GM18508 (cell line): ENCODE measurements around the gene STT3B.
A peak's percentile ranks its signal among the peaks of the same experiment; 100 is the strongest.
"Not testable (repeated sequence)": the region's sequence is repeated elsewhere in the genome, so short reads cannot be mapped to it uniquely, and the experiment has no call there.

Experiments used
- ATAC-seq: cut with Tn5 transposase; IDR thresholded peaks from one replicate; pipeline ENCODE4 v1.9.1; 2021; ENCODE audit warnings: moderate number of reproducible peaks; ENCODE audit not compliant: insufficient read depth, unreplicated experiment

Gene STT3B

GRCh38 chr3:31532587-31533168, at the start of gene STT3B:
Gene STT3B, plus strand, starts transcription at chr3:31532925. Its CDS starts 74 bp downstream, at chr3:31532999.
- peak; percentile 36 for ATAC-seq

GRCh38 chr3:31483776-31484175, 48.9 kb upstream of the STT3B start:
- no peak for ATAC-seq

GRCh38 chr3:31485196-31485595, 47.5 kb upstream of the STT3B start:
- ATAC-seq: no peak

GRCh38 chr3:31486865-31487533, 45.7 kb upstream of the STT3B start:
- no peak for ATAC-seq

- no peak for ATAC-seq
Measured at GRCh38 chr3:31488475-31489017, 44.2 kb upstream of the STT3B start.

GRCh38 chr3:31490502-31490901, 42.2 kb upstream of the STT3B start:
- ATAC-seq: no peak

GRCh38 chr3:31491660-31492059, 41.1 kb upstream of the STT3B start:
- no peak for ATAC-seq

- ATAC-seq: no peak
Measured at GRCh38 chr3:31493149-31493548, 39.6 kb upstream of the STT3B start.

- ATAC-seq: no peak
Measured at GRCh38 chr3:31495971-31496665, 36.6 kb upstream of the STT3B start.

GRCh38 chr3:31498791-31499190, 33.9 kb upstream of the STT3B start:
- no peak for ATAC-seq

- ATAC-seq: no peak
Measured at GRCh38 chr3:31499281-31499680, 33.4 kb upstream of the STT3B start.

- no peak for ATAC-seq
Measured at GRCh38 chr3:31502803-31503221, 29.9 kb upstream of the STT3B start.

- ATAC-seq: no peak
Measured at GRCh38 chr3:31503456-31503855, 29.3 kb upstream of the STT3B start.

- no peak for ATAC-seq
Measured at GRCh38 chr3:31504230-31504629, 28.5 kb upstream of the STT3B start.

- ATAC-seq: no peak
Measured at GRCh38 chr3:31505371-31506048, 27.2 kb upstream of the STT3B start.

- ATAC-seq: not testable (repeated sequence)
Measured at GRCh38 chr3:31506515-31506914, 26.2 kb upstream of the STT3B start.

GRCh38 chr3:31508452-31509146, 24.1 kb upstream of the STT3B start:
- no peak for ATAC-seq

GRCh38 chr3:31509147-31509728, 23.5 kb upstream of the STT3B start:
- ATAC-seq: no peak

GRCh38 chr3:31514570-31514969, 18.2 kb upstream of the STT3B start:
- ATAC-seq: no peak
